IMR-90 (cell line): Measurements from ENCODE around the gene PRKCA. TPM values are rescaled to one million over a fixed set of nuclear protein-coding genes. Genes with fewer than 3 reads are reported as not detected.

ENCODE experiments used
- ATAC-seq: fragments of 200-7000 bp; cut with Tn5 transposase; 2 replicates; pipeline ENCODE4 v1.9.1; 2020; ENCODE audit warnings: low read depth, mild to moderate bottlenecking, moderate library complexity
- BruUV-seq: library from RNA; stranded (reverse); fragments of 400-500 nt; replicated peaks from 2 replicates; lab custom pipeline; 2021; lab: Mats Ljungman, UMichigan
- CTCF ChIA-PET: fragments of 300-600 bp; formaldehyde crosslinking; extraction: SDS; loops from one replicate; lab custom pipeline; 2021; ENCODE audit warnings: antibody characterized with exemption; lab: Yijun Ruan, JAX
- POLR2A ChIA-PET: fragments of 300-600 bp; sonication (Branson Sonifier 250); formaldehyde crosslinking; loops from one replicate; lab custom pipeline; 2022; ENCODE audit warnings: antibody characterized with exemption; ENCODE audit not compliant: unreplicated experiment; lab: Charles Lee
- DNase-seq: peaks from one replicate; pipeline ENCODE4 v3.0.0; 2013
- H2AFZ ChIP-seq: replicated peaks from 2 replicates; pipeline ENCODE3; 2013; ENCODE audit warnings: low read length, mild to moderate bottlenecking; ENCODE audit not compliant: poor library complexity
- H2AK5ac ChIP-seq: 2 replicates; pipeline ENCODE4 v1.6.1; 2013; ENCODE audit warnings: low read depth, low read length, inconsistent platforms
- H2AK9ac ChIP-seq: replicated peaks from 2 replicates; pipeline ENCODE3; 2013; ENCODE audit warnings: mild to moderate bottlenecking, low read depth, low read length, moderate library complexity; ENCODE audit not compliant: poor library complexity
- H2BK120ac ChIP-seq: 2 replicates; pipeline ENCODE4 v1.6.1; 2013; ENCODE audit warnings: low read depth, low read length, inconsistent platforms
- H2BK15ac ChIP-seq: 3 replicates; pipeline ENCODE4 v1.6.1; 2013; ENCODE audit warnings: low read depth, low read length, inconsistent platforms
- H2BK20ac ChIP-seq: 2 replicates; pipeline ENCODE4 v1.6.1; 2013; ENCODE audit warnings: low read depth, mild to moderate bottlenecking, inconsistent platforms, low read length, moderate library complexity
- H2BK5ac ChIP-seq: 2 replicates; pipeline ENCODE4 v1.6.1; 2013; ENCODE audit warnings: mild to moderate bottlenecking, low read depth, low read length, inconsistent platforms; ENCODE audit not compliant: poor library complexity, severe bottlenecking
- H3K14ac ChIP-seq: replicated peaks from 2 replicates; pipeline ENCODE4 v1.6.1; 2013; ENCODE audit warnings: low read depth, low read length, inconsistent platforms
- H3K18ac ChIP-seq: 2 replicates; pipeline ENCODE4 v1.6.1; 2013; ENCODE audit warnings: low read depth, low read length, control low read depth
- H3K23ac ChIP-seq: 2 replicates; pipeline ENCODE4 v1.6.1; 2013; ENCODE audit warnings: low read depth, low read length, inconsistent platforms
- H3K27ac ChIP-seq: 2 replicates; pipeline ENCODE4 v1.5.1; 2013; ENCODE audit warnings: mild to moderate bottlenecking, control low read depth, low read length; ENCODE audit not compliant: insufficient read depth
- H3K27me3 ChIP-seq: 2 replicates; pipeline ENCODE4 v1.6.1; 2013; ENCODE audit warnings: low read length; ENCODE audit not compliant: control insufficient read depth, insufficient read depth
- H3K36me3 ChIP-seq: 2 replicates; pipeline ENCODE4 v1.6.1; 2013; ENCODE audit warnings: low read length, mixed read lengths; ENCODE audit not compliant: control insufficient read depth, insufficient read depth
- H3K4ac ChIP-seq: 2 replicates; pipeline ENCODE4 v1.6.1; 2013; ENCODE audit warnings: low read depth, low read length, inconsistent platforms
- H3K4me1 ChIP-seq: 2 replicates; pipeline ENCODE4 v1.6.1; 2013; ENCODE audit warnings: low read length, mixed read lengths; ENCODE audit not compliant: control insufficient read depth, insufficient read depth
- H3K4me2 ChIP-seq: 2 replicates; pipeline ENCODE4 v1.6.1; 2013; ENCODE audit warnings: low read depth, mild to moderate bottlenecking, control low read depth, low read length, moderate library complexity
- H3K4me3 ChIP-seq: 2 replicates; pipeline ENCODE4 v1.5.1; 2013; ENCODE audit warnings: low read depth, mild to moderate bottlenecking, control low read depth, low read length, moderate library complexity; ENCODE audit not compliant: insufficient read depth
- H3K56ac ChIP-seq: 2 replicates; pipeline ENCODE4 v1.6.1; 2013; ENCODE audit warnings: low read length, inconsistent platforms; ENCODE audit not compliant: insufficient read depth; ENCODE audit errors: extremely low read depth
- H3K79me1 ChIP-seq, 2 experiments: 2 replicates each; pipeline ENCODE4 v1.6.1; 2013; ENCODE audit warnings: low read length in 2 of 2, inconsistent platforms in 1 of 2, low read depth in 1 of 2
- H3K9ac ChIP-seq: 2 replicates; pipeline ENCODE4 v1.6.1; 2013; ENCODE audit warnings: low read depth, low read length, control low read depth
- H3K9me1 ChIP-seq: 2 replicates; pipeline ENCODE4 v1.6.1; 2013; ENCODE audit warnings: low read length, inconsistent platforms; ENCODE audit not compliant: insufficient read depth
- H3K9me3 ChIP-seq: 2 replicates; pipeline ENCODE4 v1.6.1; 2013; ENCODE audit warnings: low read length; ENCODE audit not compliant: control insufficient read depth, insufficient read depth
- H4K20me1 ChIP-seq: 2 replicates; pipeline ENCODE4 v1.6.1; 2013; ENCODE audit warnings: low read length, inconsistent platforms; ENCODE audit not compliant: insufficient read depth
- H4K5ac ChIP-seq: 2 replicates; pipeline ENCODE4 v1.6.1; 2013; ENCODE audit warnings: mild to moderate bottlenecking, low read depth, low read length, control low read depth
- H4K8ac ChIP-seq, 2 experiments: 2 replicates each; pipeline ENCODE4 v1.6.1; 2013; ENCODE audit warnings: low read depth in 2 of 2, low read length in 2 of 2, control low read depth in 1 of 2, inconsistent platforms in 1 of 2
- H4K91ac ChIP-seq: 2 replicates; pipeline ENCODE4 v1.6.1; 2013; ENCODE audit warnings: low read depth, low read length, inconsistent platforms; ENCODE audit not compliant: insufficient read depth
- BHLHE40 ChIP-seq: fragments of 150-350 bp; IDR thresholded peaks from 2 replicates; pipeline ENCODE4 v1.6.1; 2016; ENCODE audit warnings: mild to moderate bottlenecking, low read depth, low read length
- CEBPB ChIP-seq: IDR thresholded peaks from 2 replicates; pipeline ENCODE4 v1.6.1; 2012; ENCODE audit warnings: low read depth, low read length, improper control_type of control experiment
- CHD1 ChIP-seq: IDR thresholded peaks from 2 replicates; pipeline ENCODE4 v1.6.1; 2012; ENCODE audit warnings: low read depth, low read length, improper control_type of control experiment
- CTCF ChIP-seq: conservative IDR thresholded peaks from 2 replicates; pipeline ENCODE4 v1.5.1; 2012; ENCODE audit warnings: mild to moderate bottlenecking, low read depth, low read length, improper control_type of control experiment
- ELK1 ChIP-seq: fragments of 150-350 bp; IDR thresholded peaks from 2 replicates; pipeline ENCODE4 v1.6.1; 2016; ENCODE audit warnings: low read depth, mild to moderate bottlenecking, low read length, moderate library complexity, borderline replicate concordance
- MAFK ChIP-seq: IDR thresholded peaks from 2 replicates; pipeline ENCODE4 v1.6.1; 2012; ENCODE audit warnings: low read depth, low read length, improper control_type of control experiment
- POLR2A ChIP-seq: IDR thresholded peaks from 2 replicates; pipeline ENCODE4 v1.6.1; 2012; ENCODE audit warnings: mild to moderate bottlenecking, low read depth, low read length
- RAD21 ChIP-seq: IDR thresholded peaks from 2 replicates; pipeline ENCODE4 v1.6.1; 2012; ENCODE audit warnings: low read length, improper control_type of control experiment
- RCOR1 ChIP-seq: IDR thresholded peaks from 2 replicates; pipeline ENCODE4 v1.6.1; 2012; ENCODE audit warnings: mild to moderate bottlenecking, low read length, improper control_type of control experiment; ENCODE audit not compliant: insufficient replicate concordance
- WGBS, 2 experiments: methylation state at CpG; one replicate each; pipeline versions ENCODE4 v1.1.5 to v1.1.7; 2013; ENCODE audit warnings: missing lambda C conversion rate in 2 of 2; ENCODE audit not compliant: insufficient read length in 1 of 2; ENCODE audit errors: extremely low coverage in 2 of 2; 5-methylcytosine and 5-hydroxymethylcytosine counted together
- dilution Hi-C: fragments of 300-500 bp; cut with HindIII; formaldehyde crosslinking; loops from one replicate; pipeline ENCODE4 v1.14.3; 2018; ENCODE audit warnings: low sequenced_read_pairs; ENCODE audit not compliant: unreplicated experiment
- in situ Hi-C: fragments of 300-500 bp; cut with MboI; formaldehyde crosslinking; loops from 3 replicates; pipeline ENCODE4 v1.14.3; 2019; ENCODE audit warnings: low sequenced_read_pairs, inconsistent platforms, mixed read lengths
- intact Hi-C: fragments of 100-400 bp; cut with micrococcal nuclease; formaldehyde crosslinking; loops from 2 replicates; pipeline ENCODE4 v1.10.0; 2022
- polyA plus RNA-seq, 3 experiments: library from polyadenylated mRNA; depleted of rRNA; stranded (reverse); fragments of >200 nt; gene quantifications; 2 replicates each; pipeline ENCODE4 v1.2.3, GENCODE V29; 2012; ENCODE audit warnings: low replicate concordance in 1 of 3
- total RNA-seq: library from RNA; depleted of rRNA; stranded (reverse); fragments of >200 nt; gene quantifications from 2 replicates; pipeline ENCODE4 v1.2.3, GENCODE V29; 2012

Gene PRKCA
- total and polyA plus RNA-seq, 2 of the 4 experiments (the other 2 are of a cell fraction), result 31.0 to 46.0 TPM

DNA sequence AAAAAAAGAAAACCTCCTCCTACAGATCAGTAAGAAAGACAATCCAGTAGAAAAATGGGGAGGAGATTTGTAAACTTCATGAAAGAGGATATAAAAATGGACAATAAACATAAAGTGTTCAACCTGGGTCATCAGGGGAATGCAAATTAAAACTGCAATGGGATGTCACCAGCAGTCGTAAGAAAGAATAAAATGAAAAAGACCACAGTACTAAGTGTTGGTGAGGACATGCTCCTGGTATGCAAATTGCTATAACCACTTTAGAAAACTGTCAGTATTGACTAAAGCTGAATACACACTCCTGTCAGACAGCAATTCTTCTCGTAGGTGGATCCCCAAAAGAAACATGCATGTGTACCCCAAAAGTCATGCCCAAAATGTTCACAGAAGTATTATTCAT lies 267.2 kb downstream of the PRKCA start:
- Histone ChIP-seq H3K56ac (no peak overlapping the region), H4K20me1 (peaks cover 8% of the 10 kb centered on the region; the same call in 1 of the 2 replicates), H3K4ac (no peak overlapping the region), H4K5ac (no peak overlapping the region), H3K4me1 (peaks cover 22% of the 10 kb centered on the region), H3K79me1 (peaks cover 25 to 72% of the 10 kb centered on the region in 2 experiments), H2BK15ac (no peak overlapping the region), H3K18ac (no peak overlapping the region), H2AK9ac (no peak overlapping the region), H3K27ac (no peak overlapping the region), H3K9me1 (peaks cover 7% of the 10 kb centered on the region; the same call in 1 of the 2 replicates), H2AK5ac (no peak overlapping the region), H2AFZ (no peak overlapping the region), H3K9ac (no peak overlapping the region), H3K4me2 (no peak overlapping the region), H3K27me3 (no peaks in the 10 kb centered on the region), H3K14ac (no peak overlapping the region), H3K9me3 (no peaks in the 10 kb centered on the region), H4K8ac (no peak overlapping the region), H3K23ac (no peak overlapping the region), H2BK20ac (no peak overlapping the region), H4K91ac (no peak overlapping the region), H3K4me3 (no peak overlapping the region), H2BK5ac (no peak overlapping the region), H2BK120ac (no peak overlapping the region), H3K36me3 (no peaks in the 10 kb centered on the region)
- 100% methylated on average over 1 of the region's 2 CpGs; no CpG with 5 or more reads in 1 of the 2 experiments for WGBS, 2 experiments
- no TSS peak for BruUV-seq
- POLR2A ChIA-PET, result no interaction called here
- ATAC-seq, result no peak
- intact Hi-C loops (loop anchor here (5.0 kb wide), 1 partner anchor 367 kb away; no protein-coding TSS in a partner anchor), in situ Hi-C loops (no loop called here), dilution Hi-C loops (no loop called here)
- no peak for DNase-seq
- TF ChIP-seq POLR2A (no peak), CHD1 (no peak), ELK1 (no peak), RAD21 (no peak), MAFK (no peak), CEBPB (no peak), RCOR1 (no peak), BHLHE40 (no peak), CTCF (no peak)
- CTCF ChIA-PET, result no interaction called here
